NCI-H2081 (cell line): Measurements from ENCODE around the gene ATP8B1.
A peak's percentile ranks its signal among the peaks of the same experiment; 100 is the strongest.

Source experiments
- DNase-seq, 2 experiments: peaks; one replicate each; lab custom pipeline; 2025; lab: John Stamatoyannopoulos, UW

ATP8B1 gene

DNA sequence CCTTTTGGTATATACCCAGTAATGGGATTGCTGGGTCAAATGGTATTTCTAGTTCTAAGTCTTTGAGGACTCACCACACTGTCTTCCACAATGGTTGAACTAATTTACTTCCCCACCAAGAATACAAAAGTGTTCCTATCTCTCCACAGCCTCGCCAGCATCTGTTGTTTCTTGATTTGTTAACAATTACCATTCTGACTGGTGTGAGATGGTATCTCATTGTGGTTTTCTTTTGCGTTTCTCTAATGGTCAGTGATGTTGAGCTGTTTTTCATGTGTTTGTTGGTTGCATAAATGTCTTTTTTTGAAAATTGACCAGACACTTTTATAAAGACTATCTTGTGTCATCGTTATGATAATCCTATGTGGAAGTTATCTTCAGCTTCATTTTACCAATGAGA is 16.0 kb upstream of the ATP8B1 start:
- DNase-seq: no peak

DNA sequence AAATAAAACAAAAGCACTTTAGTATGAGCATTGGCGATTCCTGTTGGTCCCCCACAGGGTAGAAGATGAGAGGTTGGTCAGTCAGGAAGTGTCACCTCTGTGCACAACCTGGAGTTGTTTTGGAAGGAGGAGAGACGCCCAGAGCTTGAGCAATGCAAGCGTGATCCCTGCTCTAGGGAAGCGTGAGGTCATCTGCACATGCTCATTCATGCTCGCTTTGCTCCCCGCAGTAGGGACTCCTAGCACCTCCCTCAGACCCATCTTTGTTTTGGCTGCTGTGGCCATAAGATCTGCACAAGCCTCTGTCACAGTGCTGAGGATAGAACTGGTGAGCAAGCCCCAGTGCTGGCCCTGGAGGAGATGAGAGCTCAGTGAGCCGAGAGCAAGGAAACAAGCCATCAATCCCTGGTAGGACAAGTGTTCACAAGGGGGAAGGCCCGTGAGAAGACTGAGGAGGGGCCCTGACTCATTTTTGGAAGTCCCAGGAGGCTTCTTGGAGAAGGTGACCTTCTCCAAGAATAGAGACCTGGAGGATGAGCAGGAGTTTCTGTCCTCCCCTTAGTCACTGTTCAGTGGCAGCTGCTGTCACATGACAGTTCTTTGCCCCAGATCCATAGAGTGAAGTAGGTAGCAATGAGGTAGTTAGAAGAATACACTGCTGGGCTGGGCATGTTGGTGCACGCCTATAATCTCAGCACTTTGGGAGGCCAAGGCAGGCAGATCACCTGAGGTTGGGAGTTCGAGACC is 13.3 kb upstream of the ATP8B1 start:
- no peak for DNase-seq

DNA sequence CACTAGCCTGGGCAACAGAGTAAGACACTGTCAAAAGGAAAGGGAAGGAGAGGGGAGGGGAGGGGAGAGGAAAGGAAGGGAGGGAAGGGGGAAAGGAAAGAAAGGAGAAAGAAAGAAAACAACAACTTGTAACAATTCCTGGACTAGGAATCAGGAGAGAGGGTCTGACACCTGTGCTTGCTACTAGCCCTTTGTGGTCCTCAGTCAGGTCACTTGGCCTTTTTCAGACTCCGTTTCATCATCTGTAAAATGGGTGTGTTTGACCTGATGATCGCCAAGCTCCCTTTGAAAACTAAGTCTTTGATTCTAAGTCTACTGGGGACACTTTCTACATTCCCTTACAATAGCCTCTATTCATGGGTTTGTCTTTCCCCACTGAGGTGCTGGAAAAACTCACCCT is 11.4 kb upstream of the ATP8B1 start:
- DNase-seq: no peak

DNA sequence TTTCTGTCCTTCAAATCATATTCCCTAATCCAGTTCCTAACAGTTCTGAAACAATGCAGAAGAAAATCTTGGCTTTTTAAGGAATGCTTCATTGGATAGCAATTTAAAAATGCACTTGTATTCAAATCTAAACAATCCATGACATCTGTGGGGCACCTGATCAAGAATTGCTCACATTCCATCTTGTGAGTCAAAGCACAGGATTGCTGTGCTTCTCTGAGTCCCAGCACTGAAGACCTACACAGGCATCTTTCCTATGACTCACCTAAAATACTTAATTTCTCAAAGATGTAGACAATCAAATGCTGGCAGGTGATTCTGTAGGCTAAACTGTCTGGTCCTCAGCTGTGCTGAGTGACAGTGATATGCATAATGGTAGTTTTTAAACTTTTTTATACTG is 10.1 kb upstream of the ATP8B1 start:
- DNase-seq: no peak

DNA sequence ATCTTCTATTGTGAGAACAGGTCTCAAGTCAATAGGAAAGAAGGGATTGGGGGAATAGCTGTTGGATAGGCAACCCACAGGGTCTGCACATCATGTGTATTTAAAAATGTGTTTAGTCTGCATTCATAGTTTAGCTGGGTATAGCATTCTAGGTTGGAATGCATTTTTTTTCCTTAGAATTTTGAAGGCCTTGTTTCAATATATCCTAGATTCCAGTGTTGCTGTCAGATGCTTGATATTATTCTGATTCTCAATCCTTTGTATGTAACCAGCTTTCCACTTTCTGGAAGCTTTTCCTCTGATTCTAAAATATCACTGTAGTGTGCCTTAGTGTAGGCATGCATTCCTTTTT is 9.0 kb upstream of the ATP8B1 start:
- no peak for DNase-seq

DNA sequence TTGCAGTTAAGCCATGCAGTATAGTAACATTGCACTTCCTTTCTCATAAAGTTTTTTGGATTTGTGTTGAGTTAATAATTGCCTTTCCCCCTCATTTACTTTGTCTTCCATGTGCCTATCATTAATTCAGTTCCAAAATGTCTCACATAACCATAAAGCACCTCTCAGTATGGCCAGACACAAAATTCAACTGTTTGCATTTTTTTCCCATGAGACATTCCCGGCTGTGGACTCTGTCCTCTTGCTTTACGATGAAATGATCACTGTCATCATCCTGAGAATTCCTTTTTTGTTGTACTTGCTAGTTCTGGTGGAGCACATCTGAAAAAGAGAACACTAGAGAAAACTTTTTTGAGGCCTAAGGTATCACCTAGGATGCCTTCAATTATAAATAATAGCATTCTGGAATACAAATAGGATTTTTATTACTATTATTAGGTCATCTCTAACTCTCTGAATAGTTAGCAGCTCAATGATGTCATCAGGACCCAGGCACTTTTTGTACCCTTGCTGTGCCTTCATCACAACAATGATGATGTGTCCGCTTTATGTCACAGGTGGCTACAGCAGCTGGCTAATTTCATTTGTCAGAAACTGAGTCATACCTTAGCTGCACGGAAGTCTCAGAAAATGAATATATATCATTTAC is 8.5 kb upstream of the ATP8B1 start:
- no peak for DNase-seq

DNA sequence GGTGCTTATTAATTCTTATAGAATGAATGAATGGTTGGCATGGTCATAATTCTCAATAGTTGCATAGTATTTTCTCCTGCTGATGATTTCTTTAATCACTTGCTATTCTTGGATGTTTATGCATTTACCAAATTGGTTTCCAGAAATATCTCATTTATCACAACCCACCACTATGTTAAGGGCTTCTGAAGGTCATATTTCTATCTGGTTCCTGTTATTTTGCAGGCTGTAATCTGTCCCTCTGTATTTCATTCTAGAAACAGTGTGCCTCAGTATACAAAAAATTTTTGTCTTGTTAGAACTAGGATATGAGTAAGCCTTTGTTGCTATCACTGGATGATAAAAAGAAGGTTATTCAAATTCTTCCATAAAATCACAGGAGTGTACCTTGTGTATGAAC is 6.1 kb upstream of the ATP8B1 start:
- DNase-seq: no peak

DNA sequence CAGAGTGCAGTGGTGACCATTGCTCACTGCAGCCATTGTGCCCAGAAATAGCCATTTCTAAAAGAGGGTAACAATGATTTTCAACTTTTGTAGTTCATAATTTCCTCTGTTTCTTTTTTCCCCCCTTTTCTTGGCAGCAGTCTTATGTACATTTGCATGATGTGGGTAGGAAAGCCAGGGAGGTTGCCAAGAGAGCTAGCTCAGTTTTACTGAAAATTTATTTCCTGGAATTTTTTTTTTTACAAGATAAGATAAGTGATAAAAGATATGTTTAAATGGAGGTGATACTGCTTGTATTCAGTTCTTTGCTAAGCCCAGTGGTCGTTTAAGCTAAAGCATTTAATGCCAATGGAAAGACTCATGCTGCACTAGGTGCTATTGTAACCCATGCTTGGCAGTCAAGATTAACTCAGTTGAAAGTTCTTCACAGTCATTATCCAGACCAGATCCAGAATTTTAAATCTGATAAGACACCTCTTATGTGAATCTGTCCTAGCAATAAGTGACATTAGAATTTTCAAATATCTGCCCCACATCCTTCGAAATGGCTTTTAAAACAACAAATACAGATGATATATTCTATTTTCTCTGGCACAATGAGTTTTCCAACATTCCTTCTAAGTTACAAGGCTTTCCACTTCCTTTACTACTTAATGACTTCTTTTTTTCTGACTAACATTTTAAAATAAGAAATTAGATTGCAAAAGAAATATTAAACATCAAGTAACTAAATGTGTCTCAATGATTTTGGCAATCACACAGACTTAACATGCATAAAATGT is 4.4 kb upstream of the ATP8B1 start:
- no peak for DNase-seq

DNA sequence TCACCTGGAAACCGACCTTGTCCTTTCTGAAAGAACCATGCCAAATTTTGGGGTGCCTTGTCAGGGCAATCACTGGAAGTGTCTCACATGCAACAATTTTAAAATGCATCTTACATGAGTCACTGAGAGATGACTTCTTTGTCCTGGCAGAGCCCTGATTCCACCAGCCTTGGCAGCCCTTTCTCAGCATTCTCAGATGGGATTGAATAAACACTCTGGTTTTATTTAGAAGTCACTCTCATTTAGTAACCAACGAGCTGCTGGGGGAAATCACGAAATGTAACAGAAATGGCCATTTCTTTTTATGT is 3.8 kb upstream of the ATP8B1 start:
- no peak for DNase-seq

DNA sequence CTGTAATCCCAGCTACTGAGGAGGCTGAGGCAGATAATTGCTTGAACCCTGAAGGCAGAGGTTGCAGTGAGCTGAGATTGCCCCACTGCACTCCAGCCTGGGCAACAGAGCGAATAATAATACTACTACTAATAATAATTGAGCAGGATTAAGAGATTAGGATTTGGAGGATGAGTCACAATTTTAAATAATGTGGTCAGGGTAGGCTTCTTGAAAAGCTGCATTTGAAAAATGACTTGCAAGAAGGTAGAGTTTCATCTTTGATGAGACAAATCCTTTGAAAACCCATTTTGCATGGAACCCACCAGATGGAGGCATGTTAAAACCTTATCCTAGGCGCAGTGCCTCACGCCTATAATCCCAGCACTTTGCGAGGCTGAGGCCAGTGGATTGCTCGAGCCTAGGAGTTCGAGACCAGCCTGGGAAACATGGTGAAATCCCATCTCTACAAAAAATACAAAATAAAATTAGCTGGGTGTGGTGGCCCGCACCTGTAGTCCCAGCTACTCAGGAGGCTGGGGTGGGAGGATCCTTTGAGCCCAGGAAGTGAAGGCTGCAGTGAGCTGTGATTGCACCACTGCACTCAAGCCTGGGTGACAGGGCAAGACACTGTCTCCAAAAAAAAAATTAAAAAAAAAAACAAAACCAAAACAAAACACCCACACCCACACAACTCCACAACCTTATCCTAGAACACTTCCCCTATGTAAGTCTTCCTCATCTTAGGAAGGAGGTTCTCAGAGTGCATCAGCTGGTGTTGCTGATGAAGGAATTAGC is 3.3 kb upstream of the ATP8B1 start:
- DNase-seq: no peak

DNA sequence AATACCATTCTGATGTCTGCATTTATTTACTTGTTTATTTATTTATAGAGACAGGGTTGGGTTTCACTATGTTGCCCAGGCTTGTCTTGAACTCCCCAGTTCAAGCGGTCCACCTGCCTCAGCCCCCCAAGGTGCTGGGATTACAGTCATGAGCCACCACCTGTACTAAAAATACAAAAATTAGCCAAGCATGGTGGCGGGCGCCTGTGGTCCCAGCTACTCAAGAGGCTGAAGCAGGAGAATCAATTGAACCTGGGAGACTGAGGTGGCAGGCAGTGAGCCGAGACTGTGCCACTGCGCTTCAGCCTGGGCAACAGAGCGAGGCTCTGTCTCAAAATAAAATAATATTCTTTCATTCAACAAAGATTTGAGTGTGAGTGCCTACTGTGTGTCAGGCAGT is 2.0 kb upstream of the ATP8B1 start:
- DNase-seq: no peak

DNA sequence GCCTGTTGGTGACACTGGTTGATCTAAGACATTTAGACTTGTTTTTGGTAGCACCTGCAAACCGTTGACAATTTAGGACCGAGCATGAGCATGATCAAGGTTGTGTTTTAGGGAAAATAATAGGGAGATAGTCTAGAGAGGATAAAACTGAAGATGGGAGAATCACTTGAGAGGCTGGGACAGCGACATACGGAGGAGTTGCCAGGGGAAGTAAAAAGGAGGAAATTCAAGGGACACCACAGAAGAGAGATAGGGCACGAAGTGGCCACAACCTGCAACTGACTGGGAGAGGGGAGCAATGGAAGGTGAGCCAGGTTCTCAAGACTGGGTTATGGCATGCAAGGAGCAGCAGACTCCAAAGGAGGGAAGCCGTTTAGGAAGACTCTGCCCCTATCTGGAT is 1.4 kb upstream of the ATP8B1 start:
- DNase-seq: no peak

DNA sequence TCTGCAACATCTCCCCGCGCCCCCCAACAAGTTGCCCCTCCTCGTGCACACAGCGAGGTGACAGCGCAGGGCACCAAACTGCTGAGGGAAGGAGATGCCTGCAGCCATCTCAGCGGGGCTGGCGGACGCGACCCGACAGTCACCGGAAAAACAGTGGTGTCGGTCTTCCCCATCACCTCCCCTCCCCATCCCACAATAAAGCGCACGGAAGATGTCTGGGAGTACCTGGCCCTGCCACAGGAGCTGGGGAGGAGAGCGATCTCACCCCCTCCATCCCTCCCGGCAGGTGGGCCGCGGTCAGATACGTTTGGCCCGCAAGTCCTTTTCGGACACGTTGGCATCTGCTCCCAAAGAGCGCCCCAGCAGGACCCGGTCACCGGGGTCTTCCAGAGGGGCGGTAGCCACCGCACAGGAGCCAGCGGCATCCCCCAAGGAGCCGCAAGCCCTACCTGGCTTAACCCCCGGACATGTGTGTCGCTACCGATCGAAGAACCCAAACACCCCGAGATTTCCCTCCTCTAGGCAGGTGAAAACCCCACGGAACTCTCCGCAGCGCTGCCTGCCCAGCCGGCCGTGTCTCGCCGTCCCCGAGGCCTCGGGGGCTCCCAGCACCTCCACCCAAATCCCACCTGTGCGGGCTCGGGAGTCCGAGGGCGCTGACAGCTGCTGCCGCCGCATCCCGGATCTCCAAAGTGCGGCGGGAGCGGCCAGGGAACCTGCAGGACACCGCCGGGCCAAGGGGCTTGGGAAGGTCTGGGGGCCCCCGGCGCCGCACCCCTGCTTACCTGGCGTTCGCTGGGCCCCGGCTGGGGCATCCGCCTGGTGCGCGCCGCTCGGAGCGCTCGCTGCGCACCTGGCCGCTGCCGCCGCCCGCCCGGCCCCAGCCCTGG is 657 bp downstream of the ATP8B1 start:
- DNase-seq: peak in 1 of 2 experiments; percentile 6

DNA sequence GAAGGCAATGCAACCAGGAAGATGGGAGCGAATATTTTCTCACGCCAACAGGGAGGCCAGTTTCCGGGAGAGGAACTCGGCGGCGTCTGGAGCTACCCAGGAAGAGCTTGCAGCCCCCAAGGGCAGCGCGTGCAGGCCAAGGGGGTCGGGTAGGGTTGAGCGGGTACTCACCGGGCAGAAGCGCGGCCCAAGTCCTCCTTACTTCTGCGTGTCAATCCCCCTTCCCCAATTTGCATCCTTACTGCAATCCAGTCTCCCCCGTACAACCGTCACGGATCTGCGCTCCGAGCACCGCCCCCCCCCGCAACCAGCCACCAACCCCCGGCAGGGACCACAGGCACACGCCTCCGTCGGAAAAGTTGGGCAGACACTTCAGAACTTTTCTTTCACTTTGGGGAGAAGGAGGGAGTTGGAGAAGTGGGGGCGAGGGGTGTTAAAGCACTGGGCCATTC is 1.3 kb downstream of the ATP8B1 start:
- DNase-seq: peak in 1 of 2 experiments; percentile 17

DNA sequence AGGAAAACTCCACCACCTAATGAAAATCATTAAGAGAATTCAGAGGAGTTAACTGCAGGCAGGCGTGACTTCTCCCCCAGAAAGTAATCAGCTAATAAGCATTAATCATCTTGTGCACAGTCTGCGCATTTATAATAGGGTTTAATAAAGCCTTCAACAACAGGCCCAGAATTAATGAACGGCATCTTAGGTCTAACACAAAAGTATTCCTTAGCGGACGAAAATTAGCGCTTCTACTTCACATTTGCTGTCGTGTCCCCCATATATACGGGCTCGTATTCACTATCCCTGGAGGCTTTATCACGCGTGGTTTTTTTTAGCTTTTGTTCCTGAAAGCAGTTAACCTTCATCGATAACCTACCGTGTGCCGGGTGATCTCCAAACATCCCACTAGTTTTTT is 1.8 kb downstream of the ATP8B1 start:
- DNase-seq: no peak

DNA sequence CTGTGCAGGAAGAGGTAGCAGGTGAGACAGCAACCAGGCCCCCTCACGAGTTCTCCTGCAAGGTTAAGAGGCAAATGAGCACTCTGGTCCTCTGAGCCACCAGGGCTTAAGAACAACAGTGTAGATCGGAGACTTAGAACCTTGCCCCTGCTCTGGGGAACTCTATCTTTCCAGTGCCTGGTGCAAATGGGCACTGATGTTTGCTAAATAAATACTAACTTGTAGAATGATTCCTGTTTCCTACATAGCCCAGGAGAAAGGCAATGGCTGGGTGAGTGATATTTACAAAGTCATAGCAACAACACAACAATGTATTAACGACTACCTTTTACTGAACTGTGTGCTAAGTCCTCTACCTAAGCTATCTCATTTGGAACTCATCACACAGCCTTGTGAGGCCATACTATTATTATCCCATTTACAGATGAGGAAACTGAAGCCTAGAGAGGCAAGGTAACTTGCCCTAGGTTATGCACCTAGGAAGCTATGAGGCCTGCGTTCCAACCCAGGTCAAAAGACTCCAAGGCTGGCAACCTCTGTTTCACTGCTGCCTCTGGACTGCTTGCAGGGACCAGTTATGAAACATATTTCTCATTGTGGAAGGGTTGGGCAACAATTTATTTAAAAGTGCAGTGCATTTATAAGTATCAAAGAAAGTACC is 4.3 kb downstream of the ATP8B1 start:
- DNase-seq: no peak

DNA sequence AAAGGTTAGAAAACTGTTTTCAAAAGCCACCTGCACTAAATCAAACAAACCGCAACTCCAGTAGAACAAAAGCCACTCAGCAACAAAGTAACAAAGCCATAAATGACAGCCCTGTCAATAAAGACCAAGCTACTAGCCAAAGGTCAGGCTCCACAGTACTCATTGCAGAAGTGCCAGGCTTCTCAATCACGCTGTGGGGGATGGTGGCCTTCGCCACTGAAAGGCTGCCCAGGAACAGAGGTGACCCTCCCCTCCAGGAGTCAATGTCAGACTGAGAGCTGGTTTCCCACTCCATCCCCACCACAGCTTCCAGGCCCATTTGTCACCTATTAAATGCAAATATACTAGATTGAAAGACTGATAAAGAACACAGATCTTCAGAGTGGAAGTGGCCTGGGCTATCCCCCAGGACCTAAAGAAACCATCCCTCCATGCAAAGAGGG is 5.9 kb downstream of the ATP8B1 start:
- DNase-seq: peak in 1 of 2 experiments; percentile 68

DNA sequence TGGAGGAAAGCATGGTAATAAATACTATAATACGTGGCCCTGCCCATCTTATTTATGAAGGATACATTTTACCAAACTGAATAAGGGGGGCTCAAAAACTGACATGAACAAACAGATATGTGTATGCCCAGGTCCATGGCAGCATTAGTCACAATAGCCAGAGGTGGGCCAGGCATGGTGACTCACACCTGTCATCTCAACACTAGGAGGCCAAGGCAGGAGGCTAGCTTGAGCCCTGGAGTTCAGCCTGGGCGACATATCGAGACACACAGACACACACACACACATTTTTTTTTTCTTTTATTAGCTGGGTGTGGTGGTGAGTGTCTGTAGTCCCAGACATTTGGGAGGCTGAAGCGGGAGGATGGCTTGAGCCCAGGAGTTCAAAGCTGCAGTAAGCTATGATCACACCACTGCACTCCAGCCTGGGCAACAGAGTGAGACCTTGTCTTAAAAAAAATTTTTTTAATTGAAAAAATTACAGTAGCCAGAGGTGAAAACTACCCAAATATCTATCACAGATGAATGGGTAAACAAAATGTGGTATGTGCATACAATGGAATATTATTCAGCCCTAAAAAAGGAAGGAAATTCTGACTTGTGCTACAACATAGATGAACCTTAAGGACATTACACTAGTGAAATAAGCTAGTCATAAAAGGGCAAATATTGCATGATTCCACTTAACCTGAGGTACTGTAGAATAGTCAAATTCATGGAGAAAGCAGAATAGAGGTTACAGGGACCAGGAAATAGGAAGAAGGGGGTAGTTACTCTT is 8.0 kb downstream of the ATP8B1 start:
- no peak for DNase-seq

DNA sequence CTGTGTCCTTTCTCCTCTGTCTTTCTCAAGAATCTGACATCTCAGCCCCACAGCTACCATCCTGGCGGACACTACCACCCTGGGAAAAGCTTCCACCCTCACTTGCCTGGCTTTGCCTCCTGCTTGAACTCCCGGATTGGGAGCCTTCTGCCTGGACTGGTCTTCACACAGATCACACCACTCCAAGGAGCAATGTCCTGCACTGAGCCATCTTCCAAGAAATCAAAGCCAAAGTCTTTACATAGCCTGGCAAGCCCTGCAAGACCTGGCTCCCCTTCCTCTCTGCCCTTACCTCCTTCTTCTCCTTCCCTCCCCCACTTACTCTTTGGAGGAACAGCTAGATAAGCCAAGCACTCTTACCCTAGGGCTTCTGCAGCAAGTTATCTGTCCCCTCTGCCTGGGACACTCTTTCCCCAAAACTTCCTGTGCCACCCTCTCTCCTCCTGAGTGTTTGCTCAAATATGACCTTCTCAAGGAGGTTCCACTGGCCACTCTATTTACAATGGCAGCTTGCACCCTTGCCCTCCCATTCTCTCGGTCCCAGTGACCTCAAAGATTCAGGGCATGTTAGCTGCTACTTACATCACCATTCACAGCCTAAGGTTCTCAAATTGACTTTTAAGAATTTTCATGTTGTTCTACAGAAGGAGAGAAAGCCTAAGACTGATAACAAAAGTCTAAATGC is 9.7 kb downstream of the ATP8B1 start:
- no peak for DNase-seq
